IPS-18c (cell line): Measurements from ENCODE around the gene PPIA.

ENCODE experiments used
- H3K4me3 ChIP-seq: 2 replicates; pipeline ENCODE4 v1.7.0; 2013; ENCODE audit warnings: low read depth, mild to moderate bottlenecking, low read length, moderate library complexity; ENCODE audit not compliant: insufficient read depth
- H3K9me3 ChIP-seq: one replicate; pipeline ENCODE4 v1.6.1; 2013; ENCODE audit warnings: mild to moderate bottlenecking, low read length, moderate library complexity; ENCODE audit not compliant: control insufficient read depth, insufficient read depth

The PPIA gene

GRCh38 chr7:44796504-44797328 is at the start of gene PPIA:
Gene PPIA, plus strand, starts transcription at chr7:44796681. Its CDS starts 44 bp downstream, at chr7:44796725.
- H3K4me3 ChIP-seq: peak within 1 kb of the TSS; percentile 85
- H3K9me3 ChIP-seq: peaks cover 2% of the 10 kb centered on the region

GRCh38 chr7:44748045-44748947 is 48.2 kb upstream of the PPIA start, which contains the start of gene ZMIZ2:
Gene ZMIZ2, plus strand, starts transcription at chr7:44748847. Its CDS starts 7,403 bp downstream, at chr7:44756250.
- Histone ChIP-seq H3K4me3 (peak within 1 kb of the TSS; percentile 88), H3K9me3 (peaks cover 2% of the 10 kb centered on the region)

DNA sequence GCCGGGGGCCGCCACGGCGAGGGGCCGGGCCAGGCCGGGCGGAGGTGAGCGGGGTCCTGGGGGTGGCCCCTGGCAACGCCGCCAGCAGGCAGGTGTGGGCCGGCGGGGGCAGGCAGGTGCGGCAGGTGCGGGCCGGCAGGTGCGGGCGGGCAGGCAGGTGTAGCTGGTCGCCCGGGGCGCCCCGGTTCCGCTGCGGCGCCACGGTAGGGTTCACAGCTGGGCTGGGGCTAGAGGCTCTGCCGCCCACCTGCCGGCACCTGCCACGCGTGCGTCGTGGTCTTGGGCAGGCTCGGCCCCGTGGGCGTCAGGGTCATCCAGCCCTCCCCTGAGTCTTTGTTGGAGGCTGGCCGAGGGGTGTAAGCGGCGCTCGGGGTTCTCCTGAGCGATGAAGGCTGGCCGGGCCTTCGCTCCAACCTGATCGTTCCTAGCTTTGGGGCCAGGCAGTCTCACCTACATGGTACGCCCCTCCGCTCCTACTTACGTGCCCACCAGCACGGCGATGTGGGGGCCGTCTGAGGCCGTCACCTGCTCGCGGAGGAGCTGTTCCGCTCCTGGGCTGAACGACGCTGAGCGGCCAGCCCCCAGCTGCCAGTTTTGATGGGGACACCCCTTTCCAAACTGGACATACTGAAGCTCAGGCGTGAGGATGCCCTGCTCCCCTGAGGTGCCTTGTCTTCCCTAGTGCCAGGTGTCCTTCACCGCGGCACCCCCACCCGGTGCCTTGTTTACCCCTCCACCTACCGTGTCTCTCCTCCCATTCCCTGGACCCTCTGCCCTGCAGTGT is 47.3 kb upstream of the PPIA start:
- H3K4me3 ChIP-seq: peak overlapping the region; percentile 88
- no peaks in the 10 kb centered on the region for H3K9me3 ChIP-seq

DNA sequence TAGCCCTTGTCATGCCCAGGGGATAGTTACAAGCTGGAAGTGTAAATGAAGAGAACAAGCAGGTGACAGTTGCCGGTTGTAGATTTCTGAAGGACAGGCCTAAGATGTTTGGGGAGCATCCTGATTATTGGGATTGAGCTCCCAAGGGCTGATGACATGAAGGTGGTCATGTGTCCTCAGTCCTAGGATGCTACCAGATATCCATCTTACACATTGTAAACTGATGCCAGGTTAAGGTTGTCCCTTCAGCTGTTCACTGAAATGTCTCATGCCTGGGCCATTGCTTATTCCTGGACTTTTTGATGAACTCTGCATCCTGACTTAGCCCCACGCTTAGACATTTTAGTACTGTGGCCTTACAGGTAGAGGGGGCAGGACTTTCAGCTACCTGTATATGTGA is 46.5 kb upstream of the PPIA start:
- Histone ChIP-seq H3K9me3 (no peaks in the 10 kb centered on the region), H3K4me3 (peak overlapping the region; percentile 21; the same call in 1 of the 2 replicates)

GRCh38 chr7:44750424-44750823 is 46.1 kb upstream of the PPIA start:
- H3K4me3 ChIP-seq: no peak overlapping the region
- H3K9me3 ChIP-seq: no peaks in the 10 kb centered on the region

- Histone ChIP-seq H3K9me3 (no peaks in the 10 kb centered on the region), H3K4me3 (no peak overlapping the region)
These were observed 45.4 kb upstream of the PPIA start for GRCh38 chr7:44750921-44751571.

DNA sequence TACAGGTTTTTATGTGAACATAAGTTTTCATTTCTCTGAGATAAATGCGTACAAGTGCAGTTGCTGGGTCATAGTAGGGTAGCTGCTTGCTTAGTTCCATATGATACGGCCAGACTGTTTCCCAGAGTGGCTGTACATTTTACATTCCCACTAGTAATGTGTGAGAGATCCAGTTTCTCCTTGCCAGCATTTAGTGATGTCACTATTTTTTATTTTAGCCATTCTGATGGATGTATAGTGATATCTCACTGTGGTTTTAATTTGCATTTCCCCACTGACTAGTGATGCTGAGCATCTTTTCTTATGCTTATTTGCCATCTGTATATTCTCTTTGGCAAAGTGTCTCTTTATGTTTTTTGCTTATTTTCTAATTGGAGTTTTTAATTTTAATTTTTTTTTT is 43.7 kb upstream of the PPIA start:
- Histone ChIP-seq H3K4me3 (no peak overlapping the region), H3K9me3 (no peaks in the 10 kb centered on the region)

DNA sequence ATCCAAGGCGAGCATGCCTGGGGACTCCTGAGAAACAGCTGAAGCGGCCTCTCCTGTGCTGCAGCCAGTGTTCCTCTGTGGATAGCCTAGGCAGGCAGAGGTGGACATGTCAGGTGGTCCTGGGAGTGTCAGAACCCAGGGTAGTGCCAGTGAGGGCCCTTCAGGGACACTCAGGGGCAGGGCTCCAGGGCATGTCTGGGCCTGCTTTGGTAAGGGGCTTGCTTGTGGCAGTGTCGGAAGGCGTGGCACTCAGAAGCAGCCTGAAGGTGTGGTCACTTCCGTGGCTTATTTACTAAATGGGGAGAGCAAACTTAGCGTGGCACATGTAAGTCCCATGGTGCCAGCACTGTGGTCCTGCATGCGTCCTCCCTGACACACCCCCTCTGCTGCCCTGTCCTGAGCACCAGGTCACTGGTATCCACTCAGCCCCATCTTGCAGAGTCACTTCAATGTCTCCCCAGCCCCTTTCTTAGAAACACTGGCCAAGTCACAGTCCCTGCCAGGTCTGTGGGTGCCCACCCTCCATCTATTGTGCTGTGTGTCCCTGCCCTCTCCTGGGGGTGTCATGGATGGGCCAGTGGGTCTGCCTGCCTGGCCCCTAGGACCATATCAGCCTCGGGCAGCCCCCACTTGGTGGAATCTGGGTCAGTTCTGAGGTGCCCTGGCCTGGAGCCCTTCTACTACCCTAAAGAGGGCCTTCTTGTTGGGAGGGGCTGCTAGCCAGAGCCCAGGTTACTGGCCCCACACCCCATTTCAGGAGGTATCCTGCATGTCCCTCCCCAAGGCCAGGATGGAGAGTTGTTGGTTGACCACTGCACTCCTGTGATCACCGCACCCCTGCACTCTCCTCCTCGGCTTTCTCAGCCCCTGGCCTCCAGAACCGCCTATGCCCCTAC is 41.4 kb upstream of the PPIA start:
- H3K4me3 ChIP-seq: no peak overlapping the region
- no peaks in the 10 kb centered on the region for H3K9me3 ChIP-seq

GRCh38 chr7:44755698-44756627 is 40.5 kb upstream of the PPIA start:
- Histone ChIP-seq H3K4me3 (no peak overlapping the region), H3K9me3 (no peaks in the 10 kb centered on the region)

DNA sequence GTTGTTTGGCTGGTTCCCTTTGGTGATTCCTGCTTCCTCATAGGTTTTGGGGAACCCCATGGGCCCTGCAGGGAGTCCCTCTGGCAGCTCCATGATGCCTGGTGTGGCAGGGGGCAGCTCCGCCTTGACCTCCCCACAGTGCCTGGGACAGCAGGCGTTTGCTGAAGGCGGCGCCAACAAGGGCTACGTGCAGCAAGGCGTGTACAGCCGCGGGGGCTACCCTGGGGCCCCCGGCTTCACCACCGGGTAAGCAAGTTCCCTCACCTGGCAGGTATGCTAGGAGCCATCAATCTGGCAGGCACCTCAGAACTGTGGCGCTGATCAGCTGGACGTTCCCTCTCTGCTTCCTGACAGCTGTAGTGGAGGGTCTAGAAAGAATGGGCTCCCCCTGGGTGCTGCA is 39.6 kb upstream of the PPIA start:
- Histone ChIP-seq H3K4me3 (no peak overlapping the region), H3K9me3 (no peaks in the 10 kb centered on the region)

- no peaks in the 10 kb centered on the region for H3K9me3 ChIP-seq
- H3K4me3 ChIP-seq: no peak overlapping the region
These were observed 39.2 kb upstream of the PPIA start for GRCh38 chr7:44757311-44757710.

GRCh38 chr7:44757739-44758138 is 38.7 kb upstream of the PPIA start:
- Histone ChIP-seq H3K9me3 (no peaks in the 10 kb centered on the region), H3K4me3 (no peak overlapping the region)

GRCh38 chr7:44759246-44759645 is 37.2 kb upstream of the PPIA start:
- H3K9me3 ChIP-seq: no peaks in the 10 kb centered on the region

GRCh38 chr7:44760034-44760580 is 36.4 kb upstream of the PPIA start:
- Histone ChIP-seq H3K4me3 (no peak overlapping the region), H3K9me3 (no peaks in the 10 kb centered on the region)

More at GRCh38 chr7:44759246-44759645, 37.2 kb upstream of the PPIA start:
- no peak overlapping the region for H3K4me3 ChIP-seq
